Measurements from ENCODE around the gene PLA1A. TPM values are rescaled to one million over a fixed set of nuclear protein-coding genes. Genes with fewer than 3 reads are reported as not detected.

PLA1A gene
- total and polyA plus RNA-seq, 10 of the 15 experiments (the other 5 are each of a cell fraction or from before 2014, with no cell fraction given), result 2.9 to 106 (median 4.8) TPM

- Histone ChIP-seq H3K27me3 (replicated peaks in 1 of 2; ENCODE audit: control insufficient read depth in 2 of 2, insufficient read depth in 2 of 2, low read length in 1 of 2) (no peaks in the 10 kb centered on the region), H3K9ac (ENCODE audit: control insufficient read depth, insufficient read depth, low read length) (peak overlapping the region; percentile 92), H3K4me2 (ENCODE audit: control insufficient read depth, insufficient read depth) (peak overlapping the region; percentile 93), H2AFZ (ENCODE audit: control insufficient read depth, low read depth, low read length) (peak overlapping the region; percentile 86), H4K20me1 (ENCODE audit: control insufficient read depth, insufficient read depth) (no peaks in the 10 kb centered on the region), H3K4me3 (peak overlapping the region; percentile 56; the same call in 1 of the 2 replicates), H3K9me3 (replicated peaks; ENCODE audit: control insufficient read depth, insufficient read depth, low read length) (no peaks in the 10 kb centered on the region), H3K36me3 (ENCODE audit: control insufficient read depth in 2 of 2, insufficient read depth in 2 of 2, low read length in 1 of 2) (peaks cover 3 to 4% of the 10 kb centered on the region in 2 experiments; a peak in 3 of 4 replicates), H3K4me1 (ENCODE audit: control insufficient read depth, insufficient read depth, low read length) (peaks cover 6% of the 10 kb centered on the region), H3K79me2 (ENCODE audit: control insufficient read depth, insufficient read depth, low read length) (peaks cover 44% of the 10 kb centered on the region), H3K27ac (ENCODE audit: control insufficient read depth, insufficient read depth) (peak overlapping the region; percentile 95)
- ChIA-PET POLR2A (interaction anchor here (0.6 to 8.3 kb wide), 12 partner anchors 9 to 316 kb away, joined by 3 to 104 read pairs (median 4); partner anchors contain the start of gene ADPRH), CTCF (interaction anchor here (0.8 to 12.2 kb wide), 7 partner anchors 11 to 794 kb away, joined by 3 to 296 read pairs (median 12); no protein-coding TSS in a partner anchor), RAD21 (ENCODE audit: unreplicated experiment) (interaction anchor here (1.0 to 7.7 kb wide), 8 partner anchors 14 to 383 kb away, joined by 3 to 158 read pairs (median 10); partner anchors contain the start of genes ARHGAP31 and PLA1A), SMC1A (ENCODE audit: uncharacterized antibody, unreplicated experiment) (interaction anchor here (1.4 to 14.0 kb wide), 7 partner anchors 11 to 121 kb away, joined by 3 to 329 read pairs (median 20); partner anchors contain the start of gene CD80)
- DNase-seq (ENCODE audit: low read depth, low spot score) (no peak), ATAC-seq (no peak; the same call in 2 of the 3 replicates), FAIRE-seq (no peak)
- intact Hi-C loops (cut with micrococcal nuclease; ENCODE audit: unreplicated experiment) (loop anchor here (1.0 to 2.0 kb wide), 5 partner anchors 38 to 214 kb away; partner anchors contain the start of genes CD80 and TMEM39A), in situ Hi-C loops (cut with MboI) (loop anchor here (5.0 to 25.0 kb wide), 2 partner anchors 80 to 390 kb away; partner anchors contain the start of genes ARHGAP31 and PLA1A)
- WGBS (ENCODE audit: insufficient coverage, insufficient replicate concordance, low lambda C conversion rate, missing lambda C conversion rate), result 3% methylated on average over 6 of the region's 6 CpGs
- BruUV-seq (replicated peaks), result TSS peak; percentile 99
- no peak for TF ChIP-seq NR2C2 (IDR thresholded peaks at IDR 0.05; ENCODE audit: borderline replicate concordance, control insufficient read depth, insufficient read length, low read depth)
- no peak for TF ChIP-seq EP300 (IDR thresholded peaks at IDR 0.05; ENCODE audit: borderline replicate concordance in 1 of 2, control insufficient read depth in 1 of 2, low read depth in 2 of 2, low read length in 2 of 2)
- peak; percentile 87; the same call in 1 of the 2 replicates for TF ChIP-seq POLR2AphosphoS5 (IDR thresholded peaks at IDR 0.05; ENCODE audit: low read length)
- 0 out of 2 replicates have a peak, but pooled peaks have one; percentile 35 for TF ChIP-seq ATF2 (IDR thresholded peaks at IDR 0.05; ENCODE audit: low read length)
- peak; percentile 51 for TF ChIP-seq ATF7 (IDR thresholded peaks at IDR 0.05; ENCODE audit: low read depth)
- peak; percentile 46; the same call in 1 of the 2 replicates for TF ChIP-seq FOXM1 (IDR thresholded peaks at IDR 0.05; ENCODE audit: low read depth, low read length)
- TF ChIP-seq SKIL (IDR thresholded peaks at IDR 0.05; ENCODE audit: low read depth, poor library complexity, severe bottlenecking), result peak; percentile 59
- TF ChIP-seq CREB1 (IDR thresholded peaks at IDR 0.05; ENCODE audit: low read depth), result peak; percentile 40; the same call in 1 of the 2 replicates
- no peak for TF ChIP-seq MEF2A (IDR thresholded peaks at IDR 0.05; ENCODE audit: insufficient read depth, low read depth, low read length)
- TF ChIP-seq TBL1XR1 (IDR thresholded peaks at IDR 0.05; ENCODE audit: low read depth, low read length), result 0 out of 2 replicates have a peak, but pooled peaks have one; percentile 10
- 0 out of 2 replicates have a peak, but pooled peaks have one; percentile 72 for TF ChIP-seq ZBED1 (IDR thresholded peaks at IDR 0.05; ENCODE audit: borderline replicate concordance)
- no peak for TF ChIP-seq NFIC (IDR thresholded peaks at IDR 0.05; ENCODE audit: low read depth, low read length)
- TF ChIP-seq SP1 (IDR thresholded peaks at IDR 0.05; ENCODE audit: low read depth, low read length), result peak; percentile 26
- peak; percentile 3; the same call in 1 of the 2 replicates for TF ChIP-seq SIN3A (IDR thresholded peaks at IDR 0.05; ENCODE audit: low read depth, low read length)
- TF ChIP-seq MEF2B (IDR thresholded peaks at IDR 0.05; ENCODE audit: partially characterized antibody, poor library complexity, severe bottlenecking), result no peak
- peak; percentile 51; the same call in 1 of the 2 replicates for TF ChIP-seq JUNB (IDR thresholded peaks at IDR 0.05)
- TF ChIP-seq POLR2AphosphoS2 (IDR thresholded peaks at IDR 0.05; ENCODE audit: low read depth, low read length), result peak; percentile 69; the same call in 1 of the 2 replicates
- TF ChIP-seq YY1 (IDR thresholded peaks at IDR 0.05; ENCODE audit: low read depth, low read length), result 0 out of 2 replicates have a peak, but pooled peaks have one; percentile 55
- TF ChIP-seq CREM (IDR thresholded peaks at IDR 0.05; ENCODE audit: low read depth), result 0 out of 2 replicates have a peak, but pooled peaks have one; percentile 27
- TF ChIP-seq IRF3 (IDR thresholded peaks at IDR 0.05), result no peak
Measured at GRCh38 chr3:119677641-119677934, 79.9 kb downstream of the PLA1A start.

Data from GM12878 (cell line).